ENCODE data around the gene UBL4A.

The UBL4A gene

DNA sequence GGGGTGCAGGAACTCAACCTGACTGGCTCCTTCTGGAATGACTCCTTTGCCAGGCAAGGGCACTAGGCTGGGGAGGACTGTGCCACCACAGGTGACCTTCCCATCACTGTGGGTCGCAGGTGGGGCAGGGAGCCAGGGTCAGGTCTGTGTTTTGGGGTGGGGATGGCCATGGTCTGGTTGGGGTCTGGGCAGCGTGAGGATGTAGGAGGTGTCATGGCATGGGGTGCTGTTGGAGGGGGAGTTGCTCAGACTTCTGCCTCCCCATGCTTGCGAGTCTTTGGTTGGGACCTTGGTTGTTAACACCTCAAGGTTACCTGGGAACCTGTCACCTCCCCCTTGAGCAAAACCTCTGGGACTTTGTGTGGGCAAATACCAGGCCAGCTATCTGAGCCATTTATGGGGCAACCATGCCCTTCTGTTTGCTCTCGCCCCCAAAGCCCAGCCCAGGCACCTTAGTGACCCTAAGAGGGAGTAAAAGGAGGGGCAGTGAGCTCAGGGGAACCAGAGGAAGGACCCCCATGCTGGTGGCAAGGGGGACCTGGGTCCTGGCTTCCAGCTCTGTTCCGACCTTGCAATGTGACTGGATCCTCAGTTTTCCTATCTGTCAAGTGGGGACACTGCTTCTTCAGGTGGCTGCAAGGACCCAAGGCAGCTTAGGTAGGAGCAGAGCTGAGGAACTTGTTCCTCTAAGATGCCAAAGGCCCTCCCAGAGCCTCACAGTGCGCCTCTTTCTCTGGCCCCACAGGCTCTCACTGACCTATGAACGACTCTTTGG, 51.8 kb downstream of the UBL4A start:
- TF ChIP-seq, protein P1, sequence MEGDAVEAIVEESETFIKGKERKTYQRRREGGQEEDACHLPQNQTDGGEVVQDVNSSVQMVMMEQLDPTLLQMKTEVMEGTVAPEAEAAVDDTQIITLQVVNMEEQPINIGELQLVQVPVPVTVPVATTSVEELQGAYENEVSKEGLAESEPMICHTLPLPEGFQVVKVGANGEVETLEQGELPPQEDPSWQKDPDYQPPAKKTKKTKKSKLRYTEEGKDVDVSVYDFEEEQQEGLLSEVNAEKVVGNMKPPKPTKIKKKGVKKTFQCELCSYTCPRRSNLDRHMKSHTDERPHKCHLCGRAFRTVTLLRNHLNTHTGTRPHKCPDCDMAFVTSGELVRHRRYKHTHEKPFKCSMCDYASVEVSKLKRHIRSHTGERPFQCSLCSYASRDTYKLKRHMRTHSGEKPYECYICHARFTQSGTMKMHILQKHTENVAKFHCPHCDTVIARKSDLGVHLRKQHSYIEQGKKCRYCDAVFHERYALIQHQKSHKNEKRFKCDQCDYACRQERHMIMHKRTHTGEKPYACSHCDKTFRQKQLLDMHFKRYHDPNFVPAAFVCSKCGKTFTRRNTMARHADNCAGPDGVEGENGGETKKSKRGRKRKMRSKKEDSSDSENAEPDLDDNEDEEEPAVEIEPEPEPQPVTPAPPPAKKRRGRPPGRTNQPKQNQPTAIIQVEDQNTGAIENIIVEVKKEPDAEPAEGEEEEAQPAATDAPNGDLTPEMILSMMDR (IDR thresholded peaks at IDR 0.05): no peak
- Histone ChIP-seq H3K36me3 (peaks cover 47% of the 10 kb centered on the region), H3K27me3 (no peaks in the 10 kb centered on the region), H3K4me1 (ENCODE audit: control insufficient read depth in 1 of 2, insufficient read depth in 1 of 2, low read depth in 1 of 2, low read length in 1 of 2) (peaks cover 34 to 48% of the 10 kb centered on the region in 2 experiments), H3K4me3 (ENCODE audit: low read depth in 1 of 2, low read length in 1 of 2) (no peak overlapping the region), H3K9me3 (no peaks in the 10 kb centered on the region), H3K27ac (no peak overlapping the region)
